Neural cell (in vitro differentiated cells): ENCODE measurements around the gene ALPG.

Experiments
- EP300 ChIP-seq: fragments of 450-650 bp; conservative IDR thresholded peaks from 2 replicates; pipeline ENCODE4 v1.6.1; 2014; ENCODE audit warnings: antibody characterized with exemption, mild to moderate bottlenecking, moderate library complexity; ENCODE audit not compliant: poor library complexity, severe bottlenecking
- EZH2 ChIP-seq: fragments of 200-600, 300-800 bp; shearing (Covaris generic), sonication (generic); IDR thresholded peaks from 2 replicates; pipeline ENCODE4 v1.6.1; 2014; ENCODE audit warnings: antibody characterized with exemption, low read length, borderline replicate concordance, mild to moderate bottlenecking; ENCODE audit not compliant: insufficient read depth, poor library complexity, severe bottlenecking
- MXI1 ChIP-seq: fragments of 450-650 bp; conservative IDR thresholded peaks from 2 replicates; pipeline ENCODE4 v1.6.1; 2014; ENCODE audit warnings: antibody characterized with exemption, mild to moderate bottlenecking; ENCODE audit not compliant: poor library complexity, severe bottlenecking
- POLR2AphosphoS5 ChIP-seq: IDR thresholded peaks from 2 replicates; pipeline ENCODE4 v1.6.1; 2012
- RAD21 ChIP-seq: fragments of 450-650 bp; conservative IDR thresholded peaks from 2 replicates; pipeline ENCODE4 v1.6.1; 2014; ENCODE audit warnings: antibody characterized with exemption, mild to moderate bottlenecking, moderate library complexity
- REST ChIP-seq: IDR thresholded peaks from 2 replicates; pipeline ENCODE4 v1.6.1; 2012; ENCODE audit warnings: borderline replicate concordance
- SMC3 ChIP-seq: fragments of 450-650 bp; conservative IDR thresholded peaks from 2 replicates; pipeline ENCODE4 v1.6.1; 2014; ENCODE audit warnings: antibody characterized with exemption, mild to moderate bottlenecking, moderate library complexity; ENCODE audit not compliant: poor library complexity
- TF ChIP-seq, protein P1 (sequence below): fragments of 450-650 bp; IDR thresholded peaks from 2 replicates; pipeline ENCODE4 v1.5.1; 2014; ENCODE audit warnings: antibody characterized with exemption, mild to moderate bottlenecking, moderate library complexity; ENCODE audit not compliant: poor library complexity, severe bottlenecking

- TF ChIP-seq EZH2 = no peak
- TF ChIP-seq, protein P1, sequence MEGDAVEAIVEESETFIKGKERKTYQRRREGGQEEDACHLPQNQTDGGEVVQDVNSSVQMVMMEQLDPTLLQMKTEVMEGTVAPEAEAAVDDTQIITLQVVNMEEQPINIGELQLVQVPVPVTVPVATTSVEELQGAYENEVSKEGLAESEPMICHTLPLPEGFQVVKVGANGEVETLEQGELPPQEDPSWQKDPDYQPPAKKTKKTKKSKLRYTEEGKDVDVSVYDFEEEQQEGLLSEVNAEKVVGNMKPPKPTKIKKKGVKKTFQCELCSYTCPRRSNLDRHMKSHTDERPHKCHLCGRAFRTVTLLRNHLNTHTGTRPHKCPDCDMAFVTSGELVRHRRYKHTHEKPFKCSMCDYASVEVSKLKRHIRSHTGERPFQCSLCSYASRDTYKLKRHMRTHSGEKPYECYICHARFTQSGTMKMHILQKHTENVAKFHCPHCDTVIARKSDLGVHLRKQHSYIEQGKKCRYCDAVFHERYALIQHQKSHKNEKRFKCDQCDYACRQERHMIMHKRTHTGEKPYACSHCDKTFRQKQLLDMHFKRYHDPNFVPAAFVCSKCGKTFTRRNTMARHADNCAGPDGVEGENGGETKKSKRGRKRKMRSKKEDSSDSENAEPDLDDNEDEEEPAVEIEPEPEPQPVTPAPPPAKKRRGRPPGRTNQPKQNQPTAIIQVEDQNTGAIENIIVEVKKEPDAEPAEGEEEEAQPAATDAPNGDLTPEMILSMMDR = no peak
- no peak for TF ChIP-seq REST
- no peak for TF ChIP-seq EP300
- TF ChIP-seq POLR2AphosphoS5 = no peak
- no peak for TF ChIP-seq SMC3
- TF ChIP-seq RAD21 = no peak
- TF ChIP-seq MXI1 = no peak
Observed at GRCh38 chr2:232361646-232362045, 45.0 kb upstream of the ALPG start.
